SK-N-SH (cell line): ENCODE results near the gene LMTK2. TPM values are rescaled to one million over a fixed set of nuclear protein-coding genes. Genes with fewer than 3 reads are reported as not detected.

ENCODE experiments used
- CTCF ChIA-PET: fragments of 300-600, 350-600 bp; formaldehyde crosslinking; extraction: SDS; loops from one replicate; lab custom pipeline; 2021; lab: Yijun Ruan, JAX
- POLR2A ChIA-PET: fragments of 350-600 bp; sonication (Branson Sonifier 250); formaldehyde crosslinking; extraction: SDS; loops from one replicate; lab custom pipeline; 2020; ENCODE audit warnings: antibody characterized with exemption, inconsistent platforms; lab: Yijun Ruan, JAX
- DNase-seq: peaks from one replicate; pipeline ENCODE4 v3.0.0; 2012
- H2AFZ ChIP-seq: fragments of 200-600 bp; sonication (generic); 2 replicates; pipeline ENCODE4 v1.8.1; 2016; ENCODE audit warnings: antibody characterized with exemption, mild to moderate bottlenecking, low read depth
- H3F3A ChIP-seq: fragments of 200-600 bp; sonication (generic); replicated peaks from 2 replicates; pipeline ENCODE3; 2016; ENCODE audit warnings: antibody characterized with exemption, mild to moderate bottlenecking; ENCODE audit not compliant: insufficient read depth
- H3K27ac ChIP-seq, 2 experiments: fragments of 200-500 bp in 1 of 2; fragments of 200-600 bp in 1 of 2; sonication (Bioruptor generic) in 1 of 2; sonication (generic), shearing (Covaris generic) in 1 of 2; 2 replicates each; pipeline versions ENCODE4 v1.5.1 to v1.6.1; 2014 to 2016; ENCODE audit warnings: low read depth in 2 of 2, inconsistent platforms in 1 of 2, low read length in 1 of 2, mild to moderate bottlenecking in 1 of 2, mixed read lengths in 1 of 2
- H3K27me3 ChIP-seq: fragments of 200-600 bp; sonication (generic), shearing (Covaris generic); 2 replicates; pipeline ENCODE4 v1.6.1; 2016; ENCODE audit warnings: mixed run types; ENCODE audit not compliant: insufficient read depth
- H3K36me3 ChIP-seq, 2 experiments: fragments of 200-500 bp in 1 of 2; fragments of 200-600 bp in 1 of 2; sonication (Bioruptor generic) in 1 of 2; sonication (generic) in 1 of 2; replicated peaks in 1 of 2; 2 replicates each; pipeline versions ENCODE3 to v1.5.1; 2014 to 2016; ENCODE audit warnings: low read length in 1 of 2, mild to moderate bottlenecking in 1 of 2; ENCODE audit not compliant: insufficient read depth in 2 of 2, control insufficient read depth in 1 of 2
- H3K4me1 ChIP-seq, 2 experiments: fragments of 200-500 bp in 1 of 2; fragments of 200-600 bp in 1 of 2; sonication (Bioruptor generic) in 1 of 2; sonication (generic), shearing (Covaris generic) in 1 of 2; 2 replicates each; pipeline versions ENCODE4 v1.5.1 to v1.6.1; 2014 to 2016; ENCODE audit warnings: low read depth in 1 of 2, low read length in 1 of 2, mixed run types in 1 of 2; ENCODE audit not compliant: insufficient read depth in 2 of 2, control insufficient read depth in 1 of 2
- H3K4me2 ChIP-seq: fragments of 200-600 bp; sonication (generic), shearing (Covaris generic); 2 replicates; pipeline ENCODE4 v1.6.1; 2017; ENCODE audit warnings: mixed run types
- H3K4me3 ChIP-seq, 2 experiments: fragments of 200-500 bp in 1 of 2; fragments of 200-600 bp in 1 of 2; sonication (Bioruptor generic) in 1 of 2; sonication (generic), shearing (Covaris generic) in 1 of 2; 2 replicates each; pipeline versions ENCODE4 v1.5.1 to v1.8.1; 2014 to 2016; ENCODE audit warnings: low read depth in 2 of 2, inconsistent platforms in 1 of 2, low read length in 1 of 2, mild to moderate bottlenecking in 1 of 2, mixed read lengths in 1 of 2, moderate library complexity in 1 of 2
- H3K79me2 ChIP-seq: fragments of 200-600 bp; sonication (generic); 2 replicates; pipeline ENCODE4 v1.8.1; 2017; ENCODE audit warnings: mild to moderate bottlenecking; ENCODE audit not compliant: insufficient read depth
- H3K9ac ChIP-seq: fragments of 200-600 bp; sonication (generic); 2 replicates; pipeline ENCODE4 v1.6.1; 2017; ENCODE audit warnings: mixed run types
- H3K9me2 ChIP-seq: fragments of 200-600 bp; sonication (generic); 2 replicates; pipeline ENCODE4 v1.6.1; 2017; ENCODE audit warnings: mixed run types
- H3K9me3 ChIP-seq: fragments of 200-600 bp; sonication (generic); 2 replicates; pipeline ENCODE4 v1.6.1; 2017; ENCODE audit warnings: mixed run types, mild to moderate bottlenecking, moderate library complexity
- H4K20me1 ChIP-seq: fragments of 200-600 bp; sonication (generic); 2 replicates; pipeline ENCODE4 v1.6.1; 2017; ENCODE audit warnings: mild to moderate bottlenecking, mixed run types; ENCODE audit not compliant: insufficient read depth
- CHD2 ChIP-seq: fragments of 150-350 bp; IDR thresholded peaks from 2 replicates; pipeline ENCODE4 v1.6.1; 2018; ENCODE audit warnings: low read length; ENCODE audit not compliant: partially characterized antibody
- CTCF ChIP-seq: fragments of 200-600 bp; sonication (generic); IDR thresholded peaks from 2 replicates; pipeline ENCODE4 v1.6.1; 2017; ENCODE audit warnings: antibody characterized with exemption, mild to moderate bottlenecking, moderate library complexity
- ELF1 ChIP-seq: IDR thresholded peaks from 2 replicates; pipeline ENCODE4 v1.4.0; 2012
- EP300 ChIP-seq, 2 experiments: IDR thresholded peaks; 2 replicates each; pipeline versions ENCODE4 v1.4.0 to v1.6.1; 2012; ENCODE audit warnings: borderline replicate concordance in 1 of 2, low read depth in 1 of 2, low read length in 1 of 2
- FOSL2 ChIP-seq: IDR thresholded peaks from 2 replicates; pipeline ENCODE4 v1.4.0; 2012; ENCODE audit warnings: low read depth, mild to moderate bottlenecking, moderate library complexity, borderline replicate concordance
- FOXJ3 ChIP-seq: sonication (generic); formaldehyde crosslinking; IDR thresholded peaks from 2 replicates; pipeline ENCODE4 v1.5.1; 2020; ENCODE audit warnings: mild to moderate bottlenecking, missing genetic modification reagents
- JUND ChIP-seq: IDR thresholded peaks from 2 replicates; pipeline ENCODE4 v1.4.0; 2012
- MAX ChIP-seq: IDR thresholded peaks from 2 replicates; pipeline ENCODE4 v1.4.0; 2012; ENCODE audit warnings: low read depth
- MXI1 ChIP-seq: IDR thresholded peaks from 2 replicates; pipeline ENCODE4 v1.6.1; 2012; ENCODE audit warnings: mild to moderate bottlenecking, low read depth, low read length, improper control_type of control experiment
- NRF1 ChIP-seq: IDR thresholded peaks from 2 replicates; pipeline ENCODE4 v1.6.1; 2012; ENCODE audit warnings: low read depth, mild to moderate bottlenecking, low read length
- POLR2AphosphoS5 ChIP-seq: IDR thresholded peaks from 2 replicates; pipeline ENCODE4 v1.6.1; 2012; ENCODE audit warnings: low read depth, low read length
- RAD21 ChIP-seq: IDR thresholded peaks from 2 replicates; pipeline ENCODE4 v1.6.1; 2012; ENCODE audit warnings: mild to moderate bottlenecking, low read length
- REST ChIP-seq: IDR thresholded peaks from 2 replicates; pipeline ENCODE4 v1.6.1; 2012; ENCODE audit warnings: mild to moderate bottlenecking, low read depth, low read length, moderate library complexity
- RFX5 ChIP-seq: IDR thresholded peaks from 2 replicates; pipeline ENCODE4 v1.6.1; 2012; ENCODE audit warnings: mild to moderate bottlenecking, improper control_type of control experiment, low read length
- RXRA ChIP-seq: IDR thresholded peaks from 2 replicates; pipeline ENCODE4 v1.4.0; 2012; ENCODE audit warnings: low read depth, mild to moderate bottlenecking, borderline replicate concordance
- SIN3A ChIP-seq: IDR thresholded peaks from 2 replicates; pipeline ENCODE4 v1.6.1; 2012; ENCODE audit warnings: low read depth, mild to moderate bottlenecking, low read length, moderate library complexity, borderline replicate concordance
- TAF1 ChIP-seq: IDR thresholded peaks from 2 replicates; pipeline ENCODE4 v1.6.1; 2012; ENCODE audit warnings: low read depth, mild to moderate bottlenecking, low read length, moderate library complexity, borderline replicate concordance
- TCF12 ChIP-seq: IDR thresholded peaks from 2 replicates; pipeline ENCODE4 v1.4.0; 2012
- USF2 ChIP-seq: fragments of 150-350 bp; IDR thresholded peaks from 2 replicates; pipeline ENCODE4 v1.6.1; 2017; ENCODE audit warnings: antibody characterized with exemption, low read length, low read depth, borderline replicate concordance
- YY1 ChIP-seq: IDR thresholded peaks from 2 replicates; pipeline ENCODE4 v1.4.0; 2012; ENCODE audit warnings: low read depth, mild to moderate bottlenecking
- WGBS: methylation state at CpG from one replicate; pipeline ENCODE4 v1.1.6; 2017; ENCODE audit warnings: low lambda C conversion rate; 5-methylcytosine and 5-hydroxymethylcytosine counted together
- polyA plus RNA-seq, 3 experiments: library from polyadenylated mRNA; depleted of rRNA; stranded (reverse); fragments of >200 nt; gene quantifications; 2 replicates each; pipeline ENCODE4 v1.2.3, GENCODE V29; 2012

The LMTK2 gene
- polyA plus RNA-seq, 1 of the 3 experiments (the other 2 are of a cell fraction), result 9.0 TPM

- no peaks in the 10 kb centered on the region for H3K9me2 ChIP-seq
- ChIA-PET CTCF (interaction anchor here (1.2 to 1.6 kb wide), 2 partner anchors 74 to 224 kb away, joined by 3 to 4 read pairs; no protein-coding TSS in a partner anchor), POLR2A (no interaction called here)
These were observed 138.2 kb downstream of the LMTK2 start for GRCh38 chr7:98244871-98245270.

More at GRCh38 chr7:98244871-98245270, 138.2 kb downstream of the LMTK2 start:
- Histone ChIP-seq H4K20me1 (no peaks in the 10 kb centered on the region), H3K9me3 (no peaks in the 10 kb centered on the region), H3K27me3 (no peaks in the 10 kb centered on the region), H3F3A (no peaks in the 10 kb centered on the region), H3K9ac (no peak overlapping the region), H3K4me1 (no peaks in the 10 kb centered on the region), H3K4me3 (no peak overlapping the region), H3K36me3 (peaks cover 0 to 11% of the 10 kb centered on the region in 2 experiments), H3K79me2 (peaks cover 10% of the 10 kb centered on the region; the same call in 1 of the 2 replicates), H2AFZ (no peak overlapping the region), H3K4me2 (no peak overlapping the region), H3K27ac (no peak overlapping the region)
- 98% methylated on average over 6 of the region's 14 CpGs for WGBS
- peak; percentile 18 for DNase-seq
- TF ChIP-seq ELF1 (no peak), MAX (no peak), REST (no peak), JUND (no peak), YY1 (no peak), RAD21 (no peak), FOXJ3 (no peak), EP300 (IDR thresholded peaks at IDR 0.05; ENCODE audit: borderline replicate concordance in 1 of 2, low read depth in 1 of 2, low read length in 1 of 2) (no peak), NRF1 (no peak), TCF12 (no peak), CTCF (no peak), RXRA (no peak), SIN3A (no peak), POLR2AphosphoS5 (no peak), USF2 (no peak), MXI1 (no peak), FOSL2 (no peak), RFX5 (no peak), CHD2 (no peak), TAF1 (no peak)
